IPS-18c (cell line): Measurements from ENCODE around the gene NPEPPS.
A peak's percentile ranks its signal among the peaks of the same experiment; 100 is the strongest.

Experiments used
- H3K4me3 ChIP-seq: 2 replicates; pipeline ENCODE4 v1.7.0; 2013; ENCODE audit warnings: low read depth, mild to moderate bottlenecking, low read length, moderate library complexity; ENCODE audit not compliant: insufficient read depth
- H3K9me3 ChIP-seq: one replicate; pipeline ENCODE4 v1.6.1; 2013; ENCODE audit warnings: mild to moderate bottlenecking, low read length, moderate library complexity; ENCODE audit not compliant: control insufficient read depth, insufficient read depth

NPEPPS gene

GRCh38 chr17:47643116-47643515 lies 112.2 kb downstream of the NPEPPS start:
- no peak overlapping the region for H3K4me3 ChIP-seq
- no peaks in the 10 kb centered on the region for H3K9me3 ChIP-seq

DNA sequence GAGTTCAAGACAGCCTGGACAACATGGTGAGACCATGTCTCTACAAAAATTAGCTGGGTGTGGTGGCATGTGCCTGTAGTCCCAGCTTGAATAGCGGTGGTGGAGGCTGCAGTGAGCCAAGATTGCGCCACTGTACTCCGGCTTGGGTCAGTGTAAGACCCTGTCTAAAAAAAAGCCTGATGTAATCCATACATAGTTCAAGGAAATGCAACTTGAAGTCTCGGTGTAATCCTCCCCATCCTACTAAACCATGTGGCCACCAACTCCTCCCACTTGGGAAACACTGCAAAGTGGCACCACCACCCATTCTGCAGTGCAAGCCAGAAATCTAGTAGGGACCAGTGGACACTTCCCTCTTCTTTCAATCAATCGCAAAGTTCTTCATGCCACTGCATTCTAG lies 113.4 kb downstream of the NPEPPS start:
- no peak overlapping the region for H3K4me3 ChIP-seq
- H3K9me3 ChIP-seq, result no peaks in the 10 kb centered on the region

DNA sequence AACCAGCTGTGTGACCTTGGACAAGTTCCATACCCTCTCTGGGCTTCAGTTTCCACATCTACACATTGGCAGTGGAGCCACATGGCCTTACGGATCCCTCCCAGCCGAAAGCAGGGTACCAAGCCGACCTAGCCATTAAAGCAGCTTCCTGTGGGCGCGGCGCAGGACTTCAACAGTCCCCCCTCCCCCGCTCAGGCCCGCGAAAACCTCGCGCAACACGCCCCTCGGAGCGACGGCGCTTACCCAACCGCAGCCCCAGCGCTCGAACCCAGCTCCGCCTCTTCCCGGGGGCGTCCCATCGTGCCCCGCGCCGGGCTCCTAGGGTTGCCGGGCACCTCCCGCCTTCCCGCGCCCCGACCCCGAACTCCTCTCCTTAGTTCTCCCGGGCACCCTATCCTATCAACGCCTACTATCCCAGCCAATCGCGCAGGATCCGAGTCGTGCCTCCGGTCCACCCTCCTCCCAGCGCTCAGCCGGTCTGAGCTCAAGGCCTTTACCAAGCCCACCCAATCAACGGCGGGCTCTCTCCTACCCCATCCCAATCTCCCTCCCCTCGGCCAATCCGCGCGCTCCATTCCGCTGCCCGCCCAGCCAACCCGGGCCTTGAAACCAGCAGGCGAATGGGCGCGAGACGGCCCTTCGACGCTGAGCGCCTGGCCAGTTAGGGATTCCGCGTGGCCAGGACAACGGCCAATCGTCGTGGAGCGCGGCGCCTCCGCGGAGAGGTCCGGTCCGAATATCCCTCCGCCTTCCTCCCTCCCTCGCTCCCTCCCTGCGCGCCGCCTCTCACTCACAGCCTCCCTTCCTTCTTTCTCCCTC lies 118.5 kb downstream of the NPEPPS start, which contains the start of gene KPNB1:
TSS of gene KPNB1 (plus strand) at position 767 of the 819 bp plus-strand sequence. CDS start 326 bp downstream, outside the sequence.
- Histone ChIP-seq H3K9me3 (no peaks in the 10 kb centered on the region), H3K4me3 (peak within 1 kb of the TSS; percentile 85)

GRCh38 chr17:47649972-47650524 lies 119.1 kb downstream of the NPEPPS start:
- Histone ChIP-seq H3K4me3 (peak overlapping the region; percentile 68), H3K9me3 (no peaks in the 10 kb centered on the region)

DNA sequence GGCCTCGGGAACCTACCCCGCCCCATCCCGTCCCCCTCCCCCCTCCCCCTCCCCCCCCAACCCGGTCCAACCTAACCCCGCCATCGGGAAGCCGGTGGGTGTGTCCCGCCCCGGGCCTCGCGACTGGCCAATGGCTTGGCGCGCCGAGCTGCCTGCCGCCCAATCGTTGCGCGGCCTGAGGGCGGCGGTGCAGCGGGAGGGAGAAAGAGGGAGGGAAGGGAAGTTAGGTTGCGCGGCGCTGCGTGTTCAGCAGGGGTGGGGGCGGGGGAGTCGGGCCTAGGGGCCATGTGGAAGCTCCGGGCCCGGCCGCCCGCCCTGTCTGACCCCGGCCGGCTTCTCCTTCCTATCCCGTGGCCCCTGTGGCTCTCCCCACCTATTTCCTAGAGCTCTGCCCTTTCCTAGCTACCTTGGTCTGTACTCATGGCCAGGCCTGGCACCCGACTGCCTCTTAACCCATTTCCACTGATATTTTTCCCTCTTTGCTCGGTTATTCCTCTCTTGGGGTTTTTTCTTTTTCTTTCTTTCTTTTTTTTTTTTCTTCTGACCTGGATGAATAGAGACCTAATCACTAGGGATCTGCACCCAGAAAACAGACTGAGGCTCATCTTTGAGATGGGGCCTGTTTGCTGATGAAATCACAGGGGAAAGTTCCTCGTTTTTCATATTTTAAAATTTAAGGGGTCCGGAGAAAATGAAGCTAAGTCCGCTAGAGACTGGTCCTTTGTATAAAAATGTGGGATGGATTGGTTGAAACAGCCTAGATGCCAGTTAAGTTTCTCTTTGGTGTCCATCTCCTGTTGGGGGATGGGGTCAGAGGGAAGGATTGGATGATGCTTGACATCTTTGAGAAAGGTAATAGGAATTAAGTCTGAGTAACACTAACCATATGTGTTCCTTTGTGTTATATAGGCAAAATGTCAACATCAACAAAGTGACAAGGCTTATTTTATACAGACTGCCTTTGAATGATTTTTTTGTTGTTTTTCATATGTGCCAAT lies 119.9 kb downstream of the NPEPPS start:
- no peaks in the 10 kb centered on the region for H3K9me3 ChIP-seq

DNA sequence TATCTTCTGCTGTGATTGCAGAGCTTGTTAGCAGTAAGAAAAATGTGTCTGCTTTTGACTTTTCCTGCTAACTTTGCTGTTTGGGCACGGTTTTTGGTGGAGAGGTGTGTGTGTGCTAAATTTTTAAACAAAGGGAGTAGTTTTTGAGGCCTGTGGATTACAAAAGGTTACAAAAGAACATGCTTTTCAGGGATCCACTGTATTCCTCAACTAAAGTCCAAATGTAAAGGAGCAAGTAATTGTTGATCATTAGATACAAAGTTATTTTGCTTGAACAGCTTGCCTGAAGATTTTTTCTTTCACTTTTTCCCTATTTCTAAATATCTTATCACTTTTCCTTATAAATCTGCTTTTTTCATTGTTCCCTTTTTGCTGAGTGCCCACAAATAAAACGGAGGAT lies 120.8 kb downstream of the NPEPPS start:
- no peaks in the 10 kb centered on the region for H3K9me3 ChIP-seq
- H3K4me3 ChIP-seq, result no peak overlapping the region

More for the DNA sequence above, 119.9 kb downstream of the NPEPPS start:
- H3K4me3 ChIP-seq, result peak overlapping the region; percentile 85

GRCh38 chr17:47652570-47652969 lies 121.7 kb downstream of the NPEPPS start:
- no peaks in the 10 kb centered on the region for H3K9me3 ChIP-seq
- H3K4me3 ChIP-seq, result peak overlapping the region; percentile 6; the same call in 1 of the 2 replicates

DNA sequence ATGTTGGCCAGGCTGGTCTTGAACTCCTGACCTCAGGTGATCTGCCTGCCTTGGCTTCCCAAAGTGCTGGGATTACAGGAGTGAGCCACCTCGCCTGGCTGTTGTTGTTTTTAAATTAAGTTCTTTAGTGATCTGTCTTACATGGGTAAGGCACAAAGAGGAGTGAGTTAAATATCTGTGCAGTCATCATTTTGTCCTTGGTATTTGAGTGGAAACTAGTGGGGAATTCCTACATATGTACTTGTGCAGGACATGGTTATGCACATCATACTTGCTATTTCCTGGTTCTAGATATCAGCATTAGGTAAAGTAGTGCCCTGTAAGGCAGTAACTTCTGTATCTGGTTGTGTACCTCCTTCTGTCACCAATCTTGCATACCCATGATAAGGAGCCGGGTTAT lies 122.5 kb downstream of the NPEPPS start:
- H3K9me3 ChIP-seq, result no peaks in the 10 kb centered on the region
- H3K4me3 ChIP-seq, result no peak overlapping the region

DNA sequence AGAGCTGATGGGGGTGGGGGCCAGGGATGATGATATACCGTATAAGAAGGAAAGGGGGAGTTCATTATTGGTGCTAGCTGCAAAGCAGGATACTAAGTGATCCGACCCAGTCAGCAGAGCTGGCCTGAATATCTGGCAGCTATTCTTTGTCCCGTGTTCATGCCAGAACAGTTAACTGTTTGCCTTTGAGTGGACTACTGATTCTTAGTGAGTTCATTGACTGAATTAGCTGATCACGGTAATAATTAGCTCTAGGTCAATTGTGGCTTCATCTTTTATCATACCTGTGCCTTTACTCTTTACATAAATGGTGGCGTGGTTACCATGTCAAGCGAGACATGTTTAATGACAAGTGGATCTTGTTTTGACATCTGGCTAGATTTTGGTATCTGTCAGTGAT lies 124.1 kb downstream of the NPEPPS start:
- Histone ChIP-seq H3K4me3 (no peak overlapping the region), H3K9me3 (no peaks in the 10 kb centered on the region)

GRCh38 chr17:47660064-47660492 lies 129.2 kb downstream of the NPEPPS start:
- Histone ChIP-seq H3K4me3 (no peak overlapping the region), H3K9me3 (no peaks in the 10 kb centered on the region)

DNA sequence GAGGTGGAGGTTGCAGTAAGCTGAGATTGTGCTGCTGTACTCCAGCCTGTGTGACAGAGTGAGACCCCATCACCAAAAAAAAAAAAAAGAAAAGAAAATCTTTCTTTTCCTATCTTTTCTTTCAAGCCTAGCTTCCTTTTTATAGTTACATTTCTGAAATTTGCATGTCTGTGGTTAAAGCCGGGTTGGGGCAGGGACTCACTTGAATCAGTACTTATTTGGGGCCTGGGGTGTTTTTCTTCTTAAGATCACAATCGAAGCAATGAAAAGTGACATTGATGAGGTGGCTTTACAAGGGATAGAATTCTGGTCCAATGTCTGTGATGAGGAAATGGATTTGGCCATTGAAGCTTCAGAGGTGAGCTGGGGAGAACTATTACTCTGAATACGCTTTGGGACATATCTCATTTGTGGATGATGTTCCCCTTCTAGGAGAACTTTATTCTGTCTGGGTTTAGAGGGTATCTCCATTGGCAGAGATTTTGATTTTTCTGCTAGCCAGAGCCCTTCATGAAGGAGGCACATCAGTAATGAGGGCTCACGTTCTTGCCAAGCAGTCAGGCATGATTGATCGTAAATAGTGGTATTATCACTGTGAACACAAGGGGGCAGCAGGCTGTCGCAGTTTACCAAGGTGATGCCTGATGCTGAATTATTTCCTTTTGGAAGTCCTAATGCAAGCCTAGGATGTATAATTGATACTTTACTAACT lies 133.2 kb downstream of the NPEPPS start:
- H3K9me3 ChIP-seq, result no peaks in the 10 kb centered on the region
- no peak overlapping the region for H3K4me3 ChIP-seq

DNA sequence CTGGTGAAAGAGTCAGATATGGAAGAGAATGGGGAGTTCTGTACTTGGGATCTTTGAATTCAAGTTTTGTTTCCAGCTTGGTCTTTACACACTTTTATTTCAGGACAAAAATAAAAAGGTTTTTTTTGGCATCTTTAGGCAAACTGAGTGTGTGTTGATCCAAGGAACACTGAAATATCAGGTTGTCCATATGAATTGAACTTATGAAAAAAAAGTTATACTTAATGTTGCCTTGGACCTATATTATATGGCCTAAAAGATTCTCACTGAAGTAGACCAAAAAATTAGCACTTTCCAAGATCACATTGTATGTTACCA lies 133.7 kb downstream of the NPEPPS start:
- Histone ChIP-seq H3K4me3 (no peak overlapping the region), H3K9me3 (no peaks in the 10 kb centered on the region)

DNA sequence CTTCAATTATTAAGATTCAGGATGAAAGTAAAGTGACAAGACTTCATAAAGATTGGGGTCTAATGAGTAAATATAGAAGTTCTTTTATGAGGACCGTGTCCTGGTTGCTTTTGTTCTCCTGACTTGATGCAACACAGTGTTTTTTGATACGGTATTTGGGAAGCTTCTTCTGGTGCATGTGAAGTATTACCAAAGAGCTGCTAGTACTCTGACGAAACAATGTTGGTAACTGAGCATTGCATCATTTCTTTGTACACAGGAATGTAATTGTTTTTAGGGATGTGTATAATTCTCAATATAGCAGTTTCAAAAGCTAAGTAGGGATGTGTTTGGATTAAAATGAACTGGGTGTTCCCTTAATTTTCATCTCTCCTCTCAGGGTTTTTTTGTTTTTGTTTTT lies 134.7 kb downstream of the NPEPPS start:
- no peaks in the 10 kb centered on the region for H3K9me3 ChIP-seq
- H3K4me3 ChIP-seq, result no peak overlapping the region

GRCh38 chr17:47669081-47669480 lies 138.2 kb downstream of the NPEPPS start:
- no peaks in the 10 kb centered on the region for H3K9me3 ChIP-seq

DNA sequence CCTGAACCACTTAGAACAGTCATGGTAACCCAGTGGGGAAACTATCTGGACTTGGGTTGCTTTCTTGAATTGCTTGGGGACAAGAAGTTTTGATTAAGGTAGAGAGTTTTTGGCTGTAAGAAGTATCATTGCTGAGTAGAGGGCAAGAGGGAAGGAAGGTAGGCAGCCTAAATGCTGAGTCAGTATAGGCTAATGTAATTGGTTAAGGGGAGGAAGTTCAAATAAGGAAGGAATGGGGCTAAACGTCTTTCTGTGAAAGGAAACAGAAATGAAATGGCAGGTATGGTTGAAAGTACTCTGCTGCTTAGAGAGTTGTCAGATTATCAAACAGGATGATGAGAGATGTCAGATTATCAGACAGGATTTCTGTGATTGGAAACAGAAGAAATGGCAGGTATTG lies 139.2 kb downstream of the NPEPPS start:
- Histone ChIP-seq H3K4me3 (no peak overlapping the region), H3K9me3 (no peaks in the 10 kb centered on the region)

More at GRCh38 chr17:47669081-47669480, 138.2 kb downstream of the NPEPPS start:
- H3K4me3 ChIP-seq, result no peak overlapping the region
